ENCODE data around the gene KCNT2.
"Not testable (repeated sequence)": the region's sequence is repeated elsewhere in the genome, so short reads cannot be mapped to it uniquely, and the experiment has no call there.

Gene KCNT2

DNA sequence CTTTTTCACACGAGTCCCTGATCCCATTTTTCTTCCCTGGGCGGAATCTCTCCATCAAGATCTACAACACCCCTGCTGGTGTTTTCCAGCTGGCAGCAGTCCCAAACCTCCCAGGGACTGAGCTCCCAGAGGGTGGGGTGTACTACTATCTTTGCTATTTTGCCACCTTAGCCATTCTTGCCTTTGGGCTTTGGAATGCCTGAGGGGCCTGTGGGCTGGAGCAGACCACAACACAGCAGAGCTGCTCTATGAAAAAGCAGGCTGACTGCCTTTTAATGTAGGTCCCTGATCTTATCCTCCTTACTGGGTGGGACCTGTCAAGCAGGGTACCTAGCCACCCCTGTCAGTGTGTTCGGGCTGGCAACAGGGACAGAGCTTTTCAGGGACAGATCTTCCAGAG, 91.9 kb downstream of the KCNT2 start:
- DNase-seq (ENCODE audit: low read depth in 1 of 2, low spot score in 1 of 2) = no peak

DNA sequence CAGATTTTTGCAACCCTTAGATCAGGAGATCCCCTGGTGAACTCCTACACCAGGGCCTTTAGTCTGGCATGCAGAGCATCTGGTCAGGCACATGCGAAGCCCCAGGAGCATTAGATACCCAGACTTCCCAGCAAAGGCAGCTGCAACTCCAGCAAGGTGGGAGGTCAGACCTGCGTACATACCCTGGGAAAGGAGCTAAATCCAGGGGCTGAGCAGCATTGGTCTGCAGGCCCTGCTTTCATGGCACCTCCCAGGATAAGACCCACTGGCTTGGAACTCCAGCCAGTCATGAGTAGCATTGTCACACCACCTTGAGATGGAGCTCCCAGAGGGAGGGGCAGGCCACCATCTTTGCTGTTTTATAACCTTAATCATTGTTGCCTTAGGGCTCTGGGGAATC, 92.3 kb downstream of the KCNT2 start:
- no peak for DNase-seq (ENCODE audit: low read depth in 1 of 2, low spot score in 1 of 2)

DNA sequence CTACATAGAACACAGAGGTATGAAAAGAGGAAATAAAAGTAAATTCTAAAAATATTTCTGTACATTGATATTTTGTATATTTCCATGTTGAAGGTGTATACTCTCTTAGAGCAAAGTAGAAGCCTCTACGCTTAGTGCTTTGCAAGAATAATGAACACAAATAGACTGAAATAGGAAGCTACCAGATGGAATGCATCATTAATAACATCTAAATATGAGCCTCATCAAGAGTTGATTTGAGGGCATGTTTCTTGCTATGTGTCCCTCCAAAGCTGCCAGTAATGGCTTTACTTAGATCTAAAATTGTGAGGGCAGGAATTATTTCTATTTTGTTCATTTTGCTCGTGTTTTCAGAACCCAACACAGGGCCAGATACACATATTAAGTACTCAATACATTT, 94.4 kb downstream of the KCNT2 start:
- no peak for DNase-seq (ENCODE audit: low read depth in 1 of 2, low spot score in 1 of 2)

DNA sequence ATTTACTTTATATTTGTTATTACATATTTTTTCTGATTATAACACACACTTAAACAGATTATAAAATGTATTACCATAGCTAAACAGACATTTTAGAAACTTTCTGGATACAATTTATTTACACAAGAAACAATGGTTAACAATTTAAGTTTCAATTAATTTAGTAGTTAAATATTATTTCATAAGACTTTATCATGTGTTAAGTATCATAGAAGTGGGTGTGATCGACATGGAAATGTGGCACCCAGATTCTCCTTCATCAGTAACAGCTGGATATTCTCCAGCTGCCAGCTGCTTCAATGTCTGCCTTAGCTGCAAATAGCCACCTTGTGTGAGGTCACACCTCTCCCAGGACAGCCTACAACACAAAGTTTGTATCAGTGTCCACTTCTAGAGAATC, 97.8 kb downstream of the KCNT2 start:
- DNase-seq (ENCODE audit: low read depth in 1 of 2, low spot score in 1 of 2) = no peak

DNA sequence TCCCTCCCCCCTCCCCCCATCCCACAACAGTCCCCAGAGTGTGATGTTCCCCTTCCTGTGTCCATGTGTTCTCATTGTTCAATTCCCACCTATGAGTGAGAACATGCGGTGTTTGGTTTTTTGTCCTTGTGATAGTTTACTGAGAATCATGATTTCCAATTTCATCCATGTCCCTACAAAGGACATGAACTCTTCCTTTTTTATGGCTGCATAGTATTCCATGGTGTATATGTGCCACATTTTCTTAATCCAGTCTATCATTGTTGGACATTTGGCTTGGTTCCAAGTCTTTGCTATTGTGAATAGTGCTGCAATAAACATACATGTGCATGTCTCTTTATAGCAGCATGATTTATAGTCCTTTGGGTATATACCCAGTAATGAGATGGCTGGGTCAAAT, 104.0 kb downstream of the KCNT2 start:
- not testable (repeated sequence) for DNase-seq (ENCODE audit: low read depth in 1 of 2, low spot score in 1 of 2)

DNA sequence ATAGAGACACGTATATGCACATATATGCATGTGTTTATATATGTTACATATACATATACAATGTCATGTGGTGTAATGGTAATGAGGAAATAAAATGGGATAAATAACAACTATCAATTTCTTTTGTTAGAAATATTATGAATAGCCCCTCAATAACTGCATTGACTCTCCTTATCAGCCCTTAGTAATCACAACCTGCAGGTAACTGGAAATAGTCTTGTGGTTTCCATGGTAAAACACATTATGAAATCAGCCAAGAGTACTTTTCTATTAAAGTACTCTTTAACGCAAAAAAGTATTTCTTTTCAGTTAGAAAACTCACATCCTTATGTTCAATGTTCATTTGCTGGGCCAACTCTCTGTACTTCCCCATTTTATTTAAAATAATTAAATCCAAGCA, 105.8 kb downstream of the KCNT2 start:
- DNase-seq (ENCODE audit: low read depth in 1 of 2, low spot score in 1 of 2) = no peak

DNA sequence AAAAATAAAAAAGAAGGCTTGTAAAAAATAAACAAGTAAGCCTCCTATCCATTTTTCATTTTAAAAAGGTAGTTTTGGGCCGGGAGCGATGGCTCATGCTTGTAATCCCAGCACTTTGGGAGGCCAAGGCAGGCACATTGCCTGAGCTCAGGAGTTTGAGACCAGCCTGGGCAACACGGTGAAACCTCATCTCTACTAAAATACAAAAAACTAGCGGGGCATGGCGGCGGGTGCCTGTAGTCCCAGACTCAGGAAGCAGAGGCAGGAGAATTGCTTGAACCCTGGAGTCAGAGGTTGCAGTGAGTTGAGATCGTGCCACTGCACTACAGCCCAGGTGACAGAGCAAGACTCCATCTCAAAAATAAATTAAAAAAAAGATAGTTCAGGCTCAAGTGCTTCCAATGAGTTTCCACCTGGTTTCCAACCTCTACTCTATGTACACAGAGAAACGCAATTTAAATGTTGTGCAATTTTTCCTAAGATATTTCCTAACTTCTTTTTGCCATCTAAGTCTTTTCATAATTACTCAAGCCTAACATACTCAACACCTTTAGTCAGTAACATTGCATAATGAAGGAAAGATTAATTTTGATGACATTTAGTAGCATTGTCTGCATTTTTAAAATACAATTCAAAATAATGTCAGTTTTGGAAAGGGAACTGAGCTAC, 106.3 kb downstream of the KCNT2 start:
- DNase-seq (ENCODE audit: low read depth in 1 of 2, low spot score in 1 of 2) = no peak

DNA sequence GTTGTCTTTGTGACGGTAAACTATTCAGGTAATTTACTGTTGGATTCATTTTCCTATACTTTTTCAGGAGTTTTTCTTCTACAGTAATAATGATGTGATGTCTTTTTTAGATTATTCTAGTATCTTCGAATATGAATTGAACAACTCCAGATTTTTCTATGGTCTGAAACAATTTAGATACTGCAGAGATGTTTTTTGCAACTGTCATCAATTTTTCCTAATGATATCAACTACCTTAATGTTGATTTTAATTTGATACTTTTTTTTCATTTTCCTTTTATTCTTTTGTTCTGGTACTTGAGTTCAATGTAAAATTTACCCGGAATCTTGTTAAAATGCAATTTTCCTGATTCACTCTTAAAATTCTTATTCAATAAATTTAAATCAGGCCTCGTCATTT, 110.4 kb downstream of the KCNT2 start:
- no peak for DNase-seq (ENCODE audit: low read depth in 1 of 2, low spot score in 1 of 2)

DNA sequence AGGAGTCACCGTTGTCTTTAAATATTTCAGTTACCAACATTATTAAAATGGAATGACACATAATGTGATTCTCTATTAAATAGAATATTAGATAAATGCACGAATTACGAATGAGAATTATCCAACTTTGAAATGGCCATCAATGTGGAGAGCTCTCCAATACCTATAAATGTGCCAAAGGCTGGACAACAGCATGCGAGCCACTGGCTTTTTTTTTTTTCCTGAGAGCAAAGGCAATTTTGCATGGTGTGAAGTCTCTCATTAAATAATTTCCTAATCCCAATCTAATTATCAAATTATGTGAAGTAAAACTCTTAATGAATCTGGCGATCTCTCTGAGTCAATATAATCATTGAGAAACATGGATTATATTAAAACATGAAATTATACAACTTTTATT, 113.5 kb downstream of the KCNT2 start:
- no peak for DNase-seq (ENCODE audit: low read depth in 1 of 2, low spot score in 1 of 2)

DNA sequence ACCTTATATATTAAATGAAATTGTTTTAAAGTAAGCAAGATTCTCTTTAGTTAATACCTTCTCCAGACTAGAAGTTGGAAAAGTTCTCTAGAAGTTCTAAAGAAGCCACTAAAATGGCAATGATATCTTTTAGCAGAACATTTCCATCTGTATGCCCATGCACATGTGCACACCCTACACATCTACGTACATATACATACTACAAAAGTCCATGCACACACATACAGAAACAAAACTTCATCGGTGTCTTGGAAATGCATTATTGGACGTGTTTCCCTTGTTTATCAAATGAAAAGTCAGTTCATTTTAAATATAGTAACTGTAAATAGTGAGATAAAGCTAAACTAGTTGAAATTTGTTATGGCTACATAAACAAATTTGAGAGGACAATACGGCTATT, 114.4 kb downstream of the KCNT2 start:
- DNase-seq (ENCODE audit: low read depth in 1 of 2, low spot score in 1 of 2) = no peak

DNA sequence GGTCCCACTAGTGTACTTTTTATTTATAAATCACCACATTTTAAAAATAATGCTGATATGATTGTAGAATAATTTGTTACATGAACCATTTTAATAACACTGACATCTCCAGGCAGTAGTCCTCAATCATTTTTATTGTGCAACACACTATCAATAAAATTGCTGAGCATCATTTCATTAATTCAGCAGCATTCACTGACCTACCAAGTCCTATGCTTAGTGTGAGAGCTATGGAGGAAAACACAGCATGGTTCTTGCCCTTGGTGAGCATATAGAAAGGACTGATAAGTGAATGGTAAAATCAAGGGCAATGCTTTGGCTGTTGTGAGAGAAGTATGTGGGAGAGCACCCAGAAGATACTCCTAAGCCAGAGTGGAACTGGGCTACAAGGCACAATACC, 119.7 kb downstream of the KCNT2 start:
- no peak for DNase-seq (ENCODE audit: low read depth in 1 of 2, low spot score in 1 of 2)

DNA sequence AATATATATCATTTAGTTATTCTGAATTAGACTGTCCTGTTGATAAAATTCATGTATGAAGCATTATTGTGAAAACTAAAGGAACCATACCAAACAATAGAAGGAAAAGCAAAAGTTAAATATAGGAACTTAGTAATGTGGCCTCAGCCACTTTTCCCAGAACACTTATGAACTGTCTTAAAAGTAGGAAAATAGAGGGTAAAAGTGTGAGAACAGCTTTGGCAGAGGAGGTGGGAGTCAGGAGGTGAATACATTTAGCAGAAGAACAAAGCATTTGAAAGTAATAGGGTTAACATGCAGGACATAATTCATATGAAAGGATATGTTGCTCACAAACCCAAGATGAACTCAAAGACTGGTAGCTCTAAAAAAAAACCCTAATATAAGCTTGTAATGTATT, 121.9 kb downstream of the KCNT2 start:
- DNase-seq (ENCODE audit: low read depth in 1 of 2, low spot score in 1 of 2) = no peak

DNA sequence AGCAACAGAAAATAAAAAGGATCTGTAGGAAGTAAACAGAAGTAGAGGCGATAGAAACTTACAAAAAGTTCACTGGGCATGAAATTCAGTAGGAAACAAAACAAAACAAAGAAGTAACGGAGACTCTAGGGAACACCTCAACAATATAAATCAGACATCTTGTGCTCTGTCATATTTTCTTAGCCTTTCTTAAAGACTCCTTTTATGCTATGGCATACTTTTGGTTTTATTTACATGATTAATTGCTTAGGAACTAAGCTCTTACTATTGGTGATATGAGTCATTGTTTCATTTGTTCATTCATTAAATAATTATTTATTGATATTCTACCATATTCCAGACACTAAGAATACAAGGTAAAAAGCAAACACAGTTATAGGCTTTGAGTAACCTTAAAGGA, 126.6 kb downstream of the KCNT2 start:
- no peak for DNase-seq (ENCODE audit: low read depth in 1 of 2, low spot score in 1 of 2)

DNA sequence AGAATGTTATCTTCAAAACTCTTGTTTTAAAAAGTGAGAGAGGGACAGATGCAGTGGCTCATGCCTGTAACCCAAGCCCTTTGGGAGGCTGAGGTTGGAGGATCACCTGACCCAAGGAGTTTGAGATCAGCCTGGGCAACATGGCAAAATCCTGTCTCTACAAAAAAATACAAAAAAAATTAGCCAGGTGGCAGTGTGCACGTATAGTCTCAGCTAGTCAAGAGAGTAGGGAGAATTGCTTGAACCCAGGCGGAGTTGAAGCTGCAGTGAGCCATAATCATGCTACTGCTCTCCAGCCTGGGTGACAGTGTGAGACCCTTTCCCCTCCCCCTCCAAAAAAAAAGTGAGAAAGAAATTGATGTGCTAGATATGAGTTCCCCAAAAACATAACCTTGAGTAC, 131.0 kb downstream of the KCNT2 start:
- no peak for DNase-seq (ENCODE audit: low read depth in 1 of 2, low spot score in 1 of 2)

DNA sequence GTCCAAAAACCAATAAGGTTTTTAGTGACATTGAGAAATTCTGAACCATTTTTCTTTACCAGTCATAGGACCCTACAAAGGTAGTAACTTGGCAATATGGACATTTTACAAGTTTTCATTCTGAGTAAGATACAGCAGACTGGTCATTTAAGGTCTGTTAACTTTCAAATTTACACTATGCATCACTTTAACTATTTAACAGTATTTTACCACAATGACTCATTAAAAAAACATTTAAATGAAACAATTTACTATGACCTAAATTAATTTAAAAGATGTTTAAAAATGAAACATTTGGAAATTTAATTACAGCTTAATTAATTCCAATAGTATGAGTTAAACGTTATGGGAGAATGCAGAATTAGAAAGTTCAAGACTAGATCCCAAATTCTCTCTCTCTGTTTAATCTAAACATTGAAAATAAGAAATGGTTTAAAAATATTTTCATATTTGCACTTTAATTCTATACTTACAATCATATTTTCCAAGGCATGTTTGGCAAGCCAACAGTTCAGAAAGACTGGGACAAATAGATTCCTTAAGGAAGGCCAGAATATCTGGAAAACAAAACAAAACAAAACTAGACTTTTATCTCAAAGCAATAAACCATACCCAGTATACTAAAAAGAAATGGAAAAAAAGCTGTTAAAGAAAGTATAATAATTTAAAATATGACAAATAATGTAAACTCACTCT, 140.9 kb downstream of the KCNT2 start:
- DNase-seq (ENCODE audit: low read depth in 1 of 2, low spot score in 1 of 2) = no peak

DNA sequence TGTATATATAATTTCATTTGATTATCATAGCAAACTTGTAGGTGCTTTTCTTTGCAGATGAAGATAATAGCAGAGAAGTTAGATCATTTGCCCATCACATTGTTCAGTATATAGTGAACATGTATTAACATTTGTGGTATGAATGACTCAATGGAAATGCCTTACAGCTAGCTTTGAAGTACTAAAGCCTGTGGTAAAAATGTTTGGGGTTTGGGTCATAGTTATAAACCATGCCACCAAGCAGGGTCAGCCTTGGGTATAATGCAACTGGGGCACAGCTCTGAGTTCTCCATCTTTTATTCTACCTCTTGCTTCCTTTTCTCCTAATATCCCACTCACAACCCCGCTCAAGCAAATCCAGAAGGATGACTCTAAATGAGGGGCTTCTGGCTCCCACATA, 141.6 kb downstream of the KCNT2 start:
- DNase-seq (ENCODE audit: low read depth in 1 of 2, low spot score in 1 of 2) = no peak

DNA sequence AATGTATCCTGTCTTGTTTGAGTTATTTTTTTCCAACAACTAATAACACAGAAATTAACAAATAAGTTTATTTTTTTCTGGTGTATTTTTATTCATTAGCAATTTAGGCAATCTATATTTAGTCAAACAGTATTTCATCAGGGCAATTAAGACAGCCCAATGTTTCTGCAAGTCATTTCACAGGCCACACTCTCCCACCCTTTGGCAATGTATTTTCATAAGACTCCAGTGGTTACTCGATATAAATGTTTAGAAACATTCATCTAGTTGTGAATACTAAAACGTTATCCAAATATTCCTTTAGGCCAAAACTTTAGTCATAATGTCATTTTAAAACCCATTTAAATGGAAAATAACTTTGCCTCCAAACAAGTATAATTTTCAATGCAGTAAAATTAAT, 142.1 kb downstream of the KCNT2 start:
- no peak for DNase-seq (ENCODE audit: low read depth in 1 of 2, low spot score in 1 of 2)

DNA sequence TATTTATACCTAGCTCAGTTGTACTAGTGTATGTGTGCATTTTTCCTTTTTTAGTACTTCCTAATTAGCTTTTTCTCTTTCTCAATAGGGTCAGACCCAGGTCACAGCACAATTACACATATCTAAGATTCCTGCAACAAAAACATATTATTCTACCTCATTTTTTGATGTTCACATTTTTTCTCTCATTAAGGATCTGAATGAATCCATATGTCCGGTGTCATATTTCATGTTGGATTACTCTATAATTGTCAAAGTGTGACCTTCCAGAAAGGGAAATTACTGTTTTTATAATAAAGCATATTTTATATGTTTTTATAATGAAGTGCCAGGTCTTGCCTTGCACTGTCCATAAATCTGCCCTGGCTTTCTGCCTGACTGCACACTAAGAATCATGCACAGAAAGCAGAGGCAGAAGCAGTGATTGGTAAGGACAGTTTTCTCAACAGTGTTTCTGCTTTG, 143.7 kb downstream of the KCNT2 start:
- no peak for DNase-seq (ENCODE audit: low read depth in 1 of 2, low spot score in 1 of 2)

DNA sequence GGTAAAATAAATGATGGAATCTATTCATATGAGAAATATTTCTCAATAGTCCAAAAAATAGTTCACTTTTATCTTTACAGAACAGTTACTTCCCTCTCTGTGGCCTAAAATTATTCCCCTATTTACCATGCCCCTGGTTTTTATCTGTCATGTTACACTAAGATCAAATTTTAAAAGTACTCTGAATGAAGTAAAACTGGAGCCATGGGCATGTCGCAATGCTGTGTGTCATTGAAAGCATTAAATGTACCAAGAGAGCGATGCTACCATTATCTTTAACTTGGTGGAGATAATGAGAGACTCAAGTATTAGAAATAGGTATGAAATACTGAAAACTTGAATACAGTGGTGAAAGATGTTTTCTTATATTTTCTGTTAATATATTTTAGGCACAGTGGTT, 146.2 kb downstream of the KCNT2 start:
- DNase-seq (ENCODE audit: low read depth in 1 of 2, low spot score in 1 of 2) = no peak

DNA sequence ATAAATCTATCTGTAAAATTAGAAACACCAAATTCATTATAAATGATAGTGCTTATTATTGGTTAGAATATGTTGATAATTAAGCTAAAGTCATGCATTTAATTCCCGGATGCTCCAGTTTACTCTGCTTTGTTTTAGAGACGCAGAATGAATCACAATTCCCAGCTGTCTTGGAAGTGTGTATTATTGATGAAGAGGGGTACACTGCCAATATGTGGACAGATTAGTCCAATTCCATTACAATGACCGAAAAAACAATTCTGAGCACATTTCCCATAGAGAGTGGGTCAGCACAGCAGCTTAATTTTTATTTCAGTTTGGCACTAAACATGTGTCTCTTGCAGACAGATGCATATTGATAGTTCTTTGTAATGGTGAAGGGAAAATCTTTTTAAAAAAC, 146.7 kb downstream of the KCNT2 start:
- DNase-seq (ENCODE audit: low read depth in 1 of 2, low spot score in 1 of 2) = no peak

DNA sequence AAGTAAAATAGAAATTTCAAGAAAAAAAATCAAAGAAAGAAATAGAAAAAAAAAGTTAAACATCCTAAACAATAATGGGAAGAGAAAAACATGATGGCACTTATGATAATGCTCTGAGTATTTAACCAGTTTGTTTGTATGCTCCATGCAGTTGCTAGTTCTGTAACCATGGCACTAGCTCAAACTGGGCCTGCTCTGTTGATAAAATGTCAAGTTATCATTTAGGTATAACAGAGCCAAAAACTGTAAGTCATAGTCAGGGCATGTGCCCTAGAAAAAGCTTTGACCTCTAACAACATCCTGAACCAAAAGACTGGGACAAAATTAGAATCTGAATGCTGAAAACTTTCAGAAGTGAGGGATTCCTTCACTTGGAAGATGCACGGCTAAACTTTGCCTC, 148.9 kb downstream of the KCNT2 start:
- DNase-seq (ENCODE audit: low read depth in 1 of 2, low spot score in 1 of 2) = no peak

DNA sequence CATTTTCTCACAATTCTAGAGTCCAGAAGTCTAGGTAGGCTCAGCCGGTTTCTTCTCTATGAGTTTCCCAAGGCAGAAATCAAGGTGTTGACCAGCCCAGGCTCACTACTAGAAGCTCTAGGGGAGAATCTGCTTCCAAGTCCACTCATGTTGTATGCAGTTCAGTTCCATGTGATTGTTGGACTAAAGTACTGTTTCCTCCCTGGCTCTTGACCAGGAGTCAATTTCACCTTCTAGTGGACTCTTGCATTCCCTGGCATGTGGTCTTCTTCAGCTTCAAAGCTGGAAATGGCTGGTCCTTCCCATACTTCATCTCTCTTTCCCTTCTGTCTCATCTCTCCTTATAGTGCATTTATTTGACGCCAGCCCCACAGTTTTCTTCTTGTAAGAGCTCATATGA, 153.4 kb downstream of the KCNT2 start:
- no peak for DNase-seq (ENCODE audit: low read depth in 1 of 2, low spot score in 1 of 2)

DNA sequence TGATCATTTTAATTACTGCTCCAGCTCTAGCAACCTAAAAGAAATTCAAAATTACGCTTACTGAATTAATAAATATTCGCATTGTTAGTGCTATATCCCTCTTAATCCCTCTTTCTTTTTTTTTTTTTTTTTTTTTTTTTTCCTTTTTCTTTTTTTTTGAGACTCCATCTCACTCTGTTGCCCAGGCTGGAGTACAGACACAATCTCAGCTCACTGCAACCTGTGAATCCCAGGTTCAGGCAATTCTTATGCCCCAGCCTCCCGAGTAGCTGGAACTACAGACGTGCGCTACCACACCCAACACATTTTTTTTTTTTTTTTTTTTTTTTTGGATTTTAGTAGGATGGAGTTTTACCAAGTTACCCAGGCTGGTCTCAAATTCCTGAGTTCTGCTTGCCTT, 157.1 kb downstream of the KCNT2 start:
- DNase-seq (ENCODE audit: low read depth in 1 of 2, low spot score in 1 of 2) = no peak
